MM.1S (cell line): ENCODE measurements around the gene MTHFR.
A peak's percentile ranks its signal among the peaks of the same experiment; 100 is the strongest.

Experiments used
- DNase-seq: peaks from one replicate; pipeline ENCODE4 v3.0.0-alpha.2; 2015
- H2AFZ ChIP-seq: fragments of 300-600 bp; sonication (generic); 2 replicates; pipeline ENCODE4 v1.6.0; 2016; ENCODE audit warnings: antibody characterized with exemption, low read length
- H3F3A ChIP-seq: fragments of 300-600 bp; sonication (generic); 2 replicates; pipeline ENCODE4 v1.6.1; 2016; ENCODE audit warnings: mild to moderate bottlenecking, antibody characterized with exemption, low read length, moderate library complexity, mixed read lengths; ENCODE audit not compliant: insufficient read depth
- H3K27ac ChIP-seq: fragments of 300-600 bp; sonication (generic); 2 replicates; pipeline ENCODE4 v1.5.1; 2016; ENCODE audit warnings: mild to moderate bottlenecking, low read length
- H3K27me3 ChIP-seq: fragments of 300-600 bp; sonication (generic); replicated peaks from 2 replicates; pipeline ENCODE4 v1.6.0; 2016; ENCODE audit warnings: low read length; ENCODE audit not compliant: insufficient read depth
- H3K36me3 ChIP-seq: fragments of 300-600 bp; sonication (generic); replicated peaks from 2 replicates; pipeline ENCODE4 v1.6.1; 2016; ENCODE audit warnings: mild to moderate bottlenecking, low read length, mixed read lengths; ENCODE audit not compliant: insufficient read depth
- H3K4me1 ChIP-seq: fragments of 300-600 bp; sonication (generic); 2 replicates; pipeline ENCODE4 v1.6.1; 2016; ENCODE audit warnings: low read length, mixed read lengths
- H3K4me2 ChIP-seq: fragments of 300-600 bp; sonication (generic); 2 replicates; pipeline ENCODE4 v1.6.0; 2016; ENCODE audit warnings: low read depth, low read length
- H3K4me3 ChIP-seq: fragments of 300-600 bp; sonication (generic); 2 replicates; pipeline ENCODE4 v1.5.1; 2016; ENCODE audit warnings: low read length, mixed read lengths
- H3K79me2 ChIP-seq: fragments of 300-600 bp; sonication (generic); 2 replicates; pipeline ENCODE4 v1.6.1; 2016; ENCODE audit warnings: mixed run types, low read length, mixed read lengths
- H3K9ac ChIP-seq: fragments of 300-600 bp; sonication (generic); 2 replicates; pipeline ENCODE4 v1.6.1; 2016; ENCODE audit warnings: low read length, mixed read lengths
- H3K9me2 ChIP-seq: fragments of 300-600 bp; sonication (generic); replicated peaks from 2 replicates; pipeline ENCODE4 v1.6.1; 2016; ENCODE audit warnings: mild to moderate bottlenecking, low read length, mixed read lengths; ENCODE audit not compliant: insufficient read depth
- H3K9me3 ChIP-seq: fragments of 300-600 bp; sonication (generic); replicated peaks from 2 replicates; pipeline ENCODE4 v1.6.1; 2016; ENCODE audit warnings: mild to moderate bottlenecking, low read length, mixed read lengths; ENCODE audit not compliant: insufficient read depth
- H4K20me1 ChIP-seq: fragments of 300-600 bp; sonication (generic); 2 replicates; pipeline ENCODE4 v1.6.1; 2016; ENCODE audit warnings: mild to moderate bottlenecking, low read length, moderate library complexity, mixed read lengths; ENCODE audit not compliant: insufficient read depth
- CTCF ChIP-seq: fragments of 300-600 bp; sonication (generic); IDR thresholded peaks from 2 replicates; pipeline ENCODE4 v1.5.1; 2016; ENCODE audit warnings: antibody characterized with exemption, low read length, mixed read lengths
- EZH2 ChIP-seq: fragments of 300-600 bp; sonication (generic); optimal IDR thresholded peaks from 2 replicates; pipeline ENCODE3; 2017; ENCODE audit warnings: low read depth, mild to moderate bottlenecking, antibody characterized with exemption, low read length, mixed read lengths
- EZH2phosphoT487 ChIP-seq: fragments of 300-600 bp; sonication (generic); IDR thresholded peaks from 2 replicates; pipeline ENCODE4 v1.6.1; 2018; ENCODE audit warnings: antibody characterized with exemption, low read length

MTHFR gene

GRCh38 chr1:11749996-11750395, 55.8 kb downstream of the MTHFR start:
- Histone ChIP-seq H3K4me1 (0 out of 2 replicates have a peak, but pooled peaks cover 3% of the 10 kb centered on the region), H2AFZ (no peak overlapping the region), H3K9ac (no peak overlapping the region), H3K27me3 (no peaks in the 10 kb centered on the region), H3K9me2 (no peaks in the 10 kb centered on the region), H3K36me3 (no peaks in the 10 kb centered on the region), H3K9me3 (no peaks in the 10 kb centered on the region), H3K27ac (no peak overlapping the region), H3F3A (no peaks in the 10 kb centered on the region), H3K4me2 (no peak overlapping the region), H3K4me3 (no peak overlapping the region), H4K20me1 (no peaks in the 10 kb centered on the region), H3K79me2 (no peaks in the 10 kb centered on the region)
- DNase-seq, result no peak
- no peak for TF ChIP-seq CTCF

GRCh38 chr1:11749203-11749689, 56.5 kb downstream of the MTHFR start:
- no peaks in the 10 kb centered on the region for H3K79me2 ChIP-seq
- TF ChIP-seq CTCF (peak; percentile 58), EZH2phosphoT487 (no peak), EZH2 (no peak)
- H3K27me3 ChIP-seq, result no peaks in the 10 kb centered on the region
- H4K20me1 ChIP-seq, result no peaks in the 10 kb centered on the region
- no peaks in the 10 kb centered on the region for H3K36me3 ChIP-seq
- DNase-seq, result peak; percentile 49
- no peaks in the 10 kb centered on the region for H3F3A ChIP-seq
- H2AFZ ChIP-seq, result no peak overlapping the region
- no peak overlapping the region for H3K27ac ChIP-seq
- no peaks in the 10 kb centered on the region for H3K9me2 ChIP-seq
- no peak overlapping the region for H3K4me2 ChIP-seq
- H3K9me3 ChIP-seq, result no peaks in the 10 kb centered on the region
- no peak overlapping the region for H3K9ac ChIP-seq
- no peak overlapping the region for H3K4me3 ChIP-seq
- H3K4me1 ChIP-seq, result 0 out of 2 replicates have a peak, but pooled peaks cover 3% of the 10 kb centered on the region

GRCh38 chr1:11748294-11749202, 57.2 kb downstream of the MTHFR start:
- H3K27ac ChIP-seq, result no peak overlapping the region
- 0 out of 2 replicates have a peak, but pooled peaks cover 3% of the 10 kb centered on the region for H3K4me1 ChIP-seq
- no peaks in the 10 kb centered on the region for H3K36me3 ChIP-seq
- no peak overlapping the region for H2AFZ ChIP-seq
- no peaks in the 10 kb centered on the region for H4K20me1 ChIP-seq
- no peak overlapping the region for H3K9ac ChIP-seq
- H3F3A ChIP-seq, result no peaks in the 10 kb centered on the region
- H3K27me3 ChIP-seq, result no peaks in the 10 kb centered on the region
- no peak overlapping the region for H3K4me3 ChIP-seq
- no peak overlapping the region for H3K4me2 ChIP-seq
- no peaks in the 10 kb centered on the region for H3K79me2 ChIP-seq
- no peaks in the 10 kb centered on the region for H3K9me3 ChIP-seq
- no peak for DNase-seq
- TF ChIP-seq CTCF, result no peak
- no peak for TF ChIP-seq EZH2
- no peaks in the 10 kb centered on the region for H3K9me2 ChIP-seq
